HCT116 (cell line): ENCODE results near the gene SBF1. TPM values are rescaled to one million over a fixed set of nuclear protein-coding genes. Genes with fewer than 3 reads are reported as not detected.

Experiments
- ATAC-seq: fragments of 200-7000 bp; cut with Tn5 transposase; 2 replicates; pipeline ENCODE4 v1.9.1; 2020; ENCODE audit warnings: mild to moderate bottlenecking, moderate library complexity
- BruUV-seq: library from RNA; stranded (reverse); fragments of 400-500 nt; replicated peaks from 2 replicates; lab custom pipeline; 2021; lab: Mats Ljungman, UMichigan
- CTCF ChIA-PET: fragments of 300-600 bp; sonication (Branson Sonifier 250); formaldehyde crosslinking; loops from one replicate; lab custom pipeline; 2021; ENCODE audit warnings: antibody characterized with exemption; lab: Charles Lee
- POLR2A ChIA-PET: fragments of 300-600, 350-600 bp; sonication (Branson Sonifier 250); formaldehyde crosslinking; loops from one replicate; lab custom pipeline; 2021; ENCODE audit warnings: antibody characterized with exemption; lab: Charles Lee
- RAD21 ChIA-PET, 2 experiments: fragments of 300-600 bp; sonication (Branson Sonifier 250); formaldehyde crosslinking; loops; one replicate each; lab custom pipeline; 2023; ENCODE audit warnings: low total read pairs in 2 of 2; ENCODE audit not compliant: uncharacterized antibody in 2 of 2, unreplicated experiment in 2 of 2, low non-redundant PET in 1 of 2; lab: Charles Lee
- DNase-seq: peaks from one replicate; pipeline ENCODE4 v3.0.0-alpha.2; 2010; ENCODE audit warnings: low read depth, low spot score
- H2AFZ ChIP-seq: fragments of 200-600 bp; shearing (Covaris generic), sonication (generic); 2 replicates; pipeline ENCODE4 v1.6.1; 2017; ENCODE audit warnings: low read depth, mixed run types, mixed read lengths, antibody characterized with exemption, low read length; ENCODE audit not compliant: poor library complexity, severe bottlenecking
- H3K27ac ChIP-seq: 2 replicates; pipeline ENCODE4 v1.5.1; 2012; ENCODE audit warnings: low read depth, low read length
- H3K27me3 ChIP-seq: fragments of 200-600 bp; sonication (generic); 2 replicates; pipeline ENCODE4 v1.6.1; 2016; ENCODE audit warnings: mixed run types, low read length, mixed read lengths; ENCODE audit not compliant: insufficient read depth
- H3K36me3 ChIP-seq, 2 experiments: fragments of 200-500 bp in 1 of 2; fragments of 200-600 bp in 1 of 2; sonication (Bioruptor generic) in 1 of 2; sonication (generic) in 1 of 2; 2 replicates each; pipeline versions ENCODE4 v1.5.1 to v1.6.1; 2014 to 2016; ENCODE audit warnings: low read length in 2 of 2, inconsistent platforms in 1 of 2, mixed read lengths in 1 of 2, mixed run types in 1 of 2; ENCODE audit not compliant: insufficient read depth in 2 of 2, control insufficient read depth in 1 of 2
- H3K4me1 ChIP-seq, 2 experiments: fragments of 200-600 bp in 1 of 2; sonication (generic) in 1 of 2; 2 replicates each; pipeline versions ENCODE4 v1.5.1 to v1.6.1; 2012 to 2017; ENCODE audit warnings: low read length in 2 of 2, inconsistent platforms in 1 of 2, mild to moderate bottlenecking in 1 of 2, mixed read lengths in 1 of 2, mixed run types in 1 of 2, moderate library complexity in 1 of 2; ENCODE audit not compliant: insufficient read depth in 2 of 2, control insufficient read depth in 1 of 2
- H3K4me2 ChIP-seq: fragments of 200-600 bp; sonication (generic); 2 replicates; pipeline ENCODE4 v1.6.1; 2017; ENCODE audit warnings: mixed run types, low read length, mixed read lengths
- H3K4me3 ChIP-seq, 2 experiments: fragments of 200-600 bp in 1 of 2; sonication (generic) in 1 of 2; replicated peaks in 1 of 2; 2 replicates each; pipeline ENCODE4 v1.5.1; 2011 to 2016; ENCODE audit warnings: low read length in 2 of 2, control low read depth in 1 of 2, low read depth in 1 of 2, mild to moderate bottlenecking in 1 of 2, mixed read lengths in 1 of 2, mixed run types in 1 of 2
- H3K79me2 ChIP-seq: fragments of 200-600 bp; sonication (generic); 2 replicates; pipeline ENCODE4 v1.6.1; 2017; ENCODE audit warnings: mild to moderate bottlenecking, mixed run types, low read length, moderate library complexity, mixed read lengths; ENCODE audit not compliant: insufficient read depth
- H3K9ac ChIP-seq: fragments of 200-600 bp; sonication (generic); 2 replicates; pipeline ENCODE4 v1.6.1; 2016; ENCODE audit warnings: low read length, mixed read lengths
- H3K9me2 ChIP-seq: fragments of 200-600 bp; sonication (generic), shearing (Covaris generic); 2 replicates; pipeline ENCODE4 v1.6.1; 2017; ENCODE audit warnings: mixed run types, mild to moderate bottlenecking, moderate library complexity; ENCODE audit not compliant: insufficient read depth
- H3K9me3 ChIP-seq, 2 experiments: fragments of 200-500 bp in 1 of 2; fragments of 200-600 bp in 1 of 2; sonication (Bioruptor generic) in 1 of 2; sonication (generic) in 1 of 2; 2 replicates each; pipeline ENCODE4 v1.6.1; 2014 to 2017; ENCODE audit warnings: low read length in 2 of 2, mixed read lengths in 2 of 2, inconsistent platforms in 1 of 2, low read depth in 1 of 2, mild to moderate bottlenecking in 1 of 2, mixed run types in 1 of 2, moderate library complexity in 1 of 2; ENCODE audit not compliant: control insufficient read depth in 1 of 2, insufficient read depth in 1 of 2
- H4K20me1 ChIP-seq: fragments of 200-600 bp; sonication (generic), shearing (Covaris generic); 2 replicates; pipeline ENCODE4 v1.6.1; 2017; ENCODE audit warnings: mixed run types, mild to moderate bottlenecking, moderate library complexity; ENCODE audit not compliant: insufficient read depth
- POLR2A ChIP-seq: IDR thresholded peaks from 2 replicates; pipeline ENCODE4 v1.7.0; 2011; ENCODE audit warnings: borderline replicate concordance; ENCODE audit not compliant: insufficient read depth, insufficient read length; ENCODE audit errors: extremely low read depth
- YY1 ChIP-seq: IDR thresholded peaks from 2 replicates; pipeline ENCODE4 v1.6.1; 2011; ENCODE audit warnings: low read length, low read depth, moderate library complexity, mild to moderate bottlenecking; ENCODE audit not compliant: insufficient replicate concordance; ENCODE audit errors: extremely low read depth
- intact Hi-C: fragments of 100-400 bp; cut with micrococcal nuclease; formaldehyde crosslinking; loops from 2 replicates; pipeline ENCODE4 v1.10.0; 2022
- total RNA-seq: library from RNA; stranded (reverse); gene quantifications from one replicate; pipeline ENCODE4 v1.2.1, GENCODE V29; 2021; ENCODE audit not compliant: unreplicated experiment
- TF ChIP-seq, protein P1 (sequence below): IDR thresholded peaks from 2 replicates; pipeline ENCODE4 v1.6.1; 2011; ENCODE audit warnings: mild to moderate bottlenecking, low read length, moderate library complexity; ENCODE audit not compliant: insufficient replicate concordance; ENCODE audit errors: extremely low read depth
- TF ChIP-seq, protein P2 (sequence below), 3 experiments: fragments of 200-600 bp in 1 of 3; sonication (generic) in 1 of 3; IDR thresholded peaks in 2 of 3; conservative IDR thresholded peaks in 1 of 3; 2 replicates each; pipeline ENCODE4 v1.5.1; 2012 to 2017; ENCODE audit warnings: low read depth in 2 of 3, low read length in 2 of 3, antibody characterized with exemption in 1 of 3, borderline replicate concordance in 1 of 3, control low read depth in 1 of 3, mild to moderate bottlenecking in 1 of 3, mixed read lengths in 1 of 3, mixed run types in 1 of 3, moderate library complexity in 1 of 3; ENCODE audit not compliant: insufficient read depth in 1 of 3

SBF1 gene
- total RNA-seq, 1 experiment from 2014 or later: 91.1 TPM

DNA sequence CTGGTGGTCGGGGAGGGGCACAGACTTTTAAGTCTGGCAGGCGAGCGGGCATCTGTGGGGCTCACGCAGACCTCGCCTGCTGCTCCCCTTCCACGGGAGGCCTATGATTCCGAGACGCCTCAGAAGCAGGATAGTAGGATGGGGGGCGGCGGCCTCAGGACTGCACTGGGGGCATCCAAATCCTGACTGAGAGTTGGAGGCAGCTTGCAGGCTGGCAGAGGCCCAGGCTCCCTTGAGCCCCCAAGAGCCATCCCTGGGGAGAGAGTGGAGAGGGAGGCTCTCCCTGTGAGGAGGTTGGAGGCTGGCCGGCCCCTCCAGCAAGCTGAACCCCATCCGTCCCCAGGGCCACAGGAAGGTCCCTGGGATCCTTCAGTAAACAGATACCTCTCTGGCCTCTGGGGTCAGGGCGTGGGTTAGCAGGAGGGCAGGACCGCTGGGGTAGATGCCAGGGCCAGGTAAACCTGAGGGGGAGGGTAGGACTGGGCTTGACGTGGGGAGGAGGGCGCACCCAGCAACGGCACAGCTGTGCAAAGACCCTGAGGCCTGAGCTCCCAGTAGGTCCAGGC lies 33.3 kb downstream of the SBF1 start:
- POLR2A ChIA-PET: no interaction called here
- RAD21 ChIA-PET: no interaction called here
- Histone ChIP-seq H3K4me3 (no peak overlapping the region), H3K9me3 (no peaks in the 10 kb centered on the region), H2AFZ (no peak overlapping the region), H3K27me3 (no peaks in the 10 kb centered on the region), H3K79me2 (no peaks in the 10 kb centered on the region), H3K36me3 (peaks cover 3 to 8% of the 10 kb centered on the region in 2 experiments; a peak in 2 of 4 replicates), H4K20me1 (no peaks in the 10 kb centered on the region), H3K4me2 (no peak overlapping the region), H3K9me2 (no peaks in the 10 kb centered on the region), H3K27ac (no peak overlapping the region; the same call in 1 of the 2 replicates), H3K4me1 (peaks cover 0 to 4% of the 10 kb centered on the region in 2 experiments; a peak in 2 of 4 replicates), H3K9ac (no peak overlapping the region)
- TF ChIP-seq, protein P1, sequence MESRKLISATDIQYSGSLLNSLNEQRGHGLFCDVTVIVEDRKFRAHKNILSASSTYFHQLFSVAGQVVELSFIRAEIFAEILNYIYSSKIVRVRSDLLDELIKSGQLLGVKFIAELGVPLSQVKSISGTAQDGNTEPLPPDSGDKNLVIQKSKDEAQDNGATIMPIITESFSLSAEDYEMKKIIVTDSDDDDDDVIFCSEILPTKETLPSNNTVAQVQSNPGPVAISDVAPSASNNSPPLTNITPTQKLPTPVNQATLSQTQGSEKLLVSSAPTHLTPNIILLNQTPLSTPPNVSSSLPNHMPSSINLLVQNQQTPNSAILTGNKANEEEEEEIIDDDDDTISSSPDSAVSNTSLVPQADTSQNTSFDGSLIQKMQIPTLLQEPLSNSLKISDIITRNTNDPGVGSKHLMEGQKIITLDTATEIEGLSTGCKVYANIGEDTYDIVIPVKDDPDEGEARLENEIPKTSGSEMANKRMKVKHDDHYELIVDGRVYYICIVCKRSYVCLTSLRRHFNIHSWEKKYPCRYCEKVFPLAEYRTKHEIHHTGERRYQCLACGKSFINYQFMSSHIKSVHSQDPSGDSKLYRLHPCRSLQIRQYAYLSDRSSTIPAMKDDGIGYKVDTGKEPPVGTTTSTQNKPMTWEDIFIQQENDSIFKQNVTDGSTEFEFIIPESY: no peak
- TF ChIP-seq, protein P2, sequence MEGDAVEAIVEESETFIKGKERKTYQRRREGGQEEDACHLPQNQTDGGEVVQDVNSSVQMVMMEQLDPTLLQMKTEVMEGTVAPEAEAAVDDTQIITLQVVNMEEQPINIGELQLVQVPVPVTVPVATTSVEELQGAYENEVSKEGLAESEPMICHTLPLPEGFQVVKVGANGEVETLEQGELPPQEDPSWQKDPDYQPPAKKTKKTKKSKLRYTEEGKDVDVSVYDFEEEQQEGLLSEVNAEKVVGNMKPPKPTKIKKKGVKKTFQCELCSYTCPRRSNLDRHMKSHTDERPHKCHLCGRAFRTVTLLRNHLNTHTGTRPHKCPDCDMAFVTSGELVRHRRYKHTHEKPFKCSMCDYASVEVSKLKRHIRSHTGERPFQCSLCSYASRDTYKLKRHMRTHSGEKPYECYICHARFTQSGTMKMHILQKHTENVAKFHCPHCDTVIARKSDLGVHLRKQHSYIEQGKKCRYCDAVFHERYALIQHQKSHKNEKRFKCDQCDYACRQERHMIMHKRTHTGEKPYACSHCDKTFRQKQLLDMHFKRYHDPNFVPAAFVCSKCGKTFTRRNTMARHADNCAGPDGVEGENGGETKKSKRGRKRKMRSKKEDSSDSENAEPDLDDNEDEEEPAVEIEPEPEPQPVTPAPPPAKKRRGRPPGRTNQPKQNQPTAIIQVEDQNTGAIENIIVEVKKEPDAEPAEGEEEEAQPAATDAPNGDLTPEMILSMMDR (IDR thresholded peaks at IDR 0.05 in 2 of 3, conservative IDR thresholded peaks at IDR 0.05 in 1 of 3; ENCODE audit: borderline replicate concordance in 1 of 3, insufficient read depth in 1 of 3, low read depth in 2 of 3, low read length in 2 of 3): no peak
- no peak for TF ChIP-seq POLR2A
- no peak for TF ChIP-seq YY1
- DNase-seq: no peak
- ATAC-seq: no peak
- no TSS peak for BruUV-seq
- intact Hi-C loops: no loop called here
- CTCF ChIA-PET: no interaction called here
